GM12892 (cell line): ENCODE data around the gene LRMDA.

Experiments used
- POLR2A ChIP-seq: IDR thresholded peaks from 2 replicates; pipeline ENCODE4 v1.6.1; 2011; ENCODE audit warnings: low read depth, low read length, control low read depth
- TAF1 ChIP-seq: IDR thresholded peaks from 2 replicates; pipeline ENCODE4 v1.6.1; 2011; ENCODE audit warnings: low read depth, mild to moderate bottlenecking, control low read depth, low read length, borderline replicate concordance

GRCh38 chr10:76112826-76113150, 681.4 kb downstream of the LRMDA start:
- no peak for TF ChIP-seq POLR2A
- TF ChIP-seq TAF1, result no peak
